ENCODE measurements around the gene C12orf75.
A peak's percentile ranks its signal among the peaks of the same experiment; 100 is the strongest.
"Not testable (repeated sequence)": the region's sequence is repeated elsewhere in the genome, so short reads cannot be mapped to it uniquely, and the experiment has no call there.

The C12orf75 gene

GRCh38 chr12:105403095-105403494 lies 72.6 kb downstream of the C12orf75 start:
- no peak for DNase-seq (ENCODE audit: low spot score)
- H3K27ac ChIP-seq: no peak overlapping the region
- TF ChIP-seq CTCF (conservative IDR thresholded peaks at IDR 0.05; ENCODE audit: low read depth): no peak
- CTCF ChIA-PET: interaction anchor here (0.6 kb wide), 2 partner anchors 116 to 1374 kb away, joined by 3 to 5 read pairs; no protein-coding TSS in a partner anchor
- POLR2A ChIA-PET (ENCODE audit: low non-redundant PET): no interaction called here

GRCh38 chr12:105404134-105404533 lies 73.6 kb downstream of the C12orf75 start:
- POLR2A ChIA-PET (ENCODE audit: low non-redundant PET); H3K27ac ChIP-seq; CTCF ChIA-PET; DNase-seq (ENCODE audit: low spot score): not testable (repeated sequence)

GRCh38 chr12:105406497-105406896 lies 76.0 kb downstream of the C12orf75 start:
- H3K27ac ChIP-seq: no peak overlapping the region
- DNase-seq (ENCODE audit: low spot score): no peak
- ChIA-PET POLR2A (ENCODE audit: low non-redundant PET) (no interaction called here), CTCF (no interaction called here)
- no peak for TF ChIP-seq CTCF (conservative IDR thresholded peaks at IDR 0.05; ENCODE audit: low read depth)

GRCh38 chr12:105409279-105409678 lies 78.8 kb downstream of the C12orf75 start:
- DNase-seq (ENCODE audit: low spot score): no peak
- POLR2A ChIA-PET (ENCODE audit: low non-redundant PET): no interaction called here
- CTCF ChIA-PET: interaction anchor here (0.6 to 1.7 kb wide), 2 partner anchors 11 to 317 kb away, joined by 3 to 4 read pairs; no protein-coding TSS in a partner anchor

GRCh38 chr12:105409801-105410471 lies 79.4 kb downstream of the C12orf75 start:
- ChIA-PET CTCF (interaction anchor here (0.6 kb wide), 1 partner anchor 316 kb away, joined by 3 read pairs; no protein-coding TSS in a partner anchor), POLR2A (ENCODE audit: low non-redundant PET) (no interaction called here)
- H3K27ac ChIP-seq: peak overlapping the region; percentile 14; the same call in 1 of the 2 replicates
- DNase-seq (ENCODE audit: low spot score): no peak
- no peak for TF ChIP-seq CTCF (conservative IDR thresholded peaks at IDR 0.05; ENCODE audit: low read depth)

More at GRCh38 chr12:105409279-105409678, 78.8 kb downstream of the C12orf75 start:
- TF ChIP-seq CTCF (conservative IDR thresholded peaks at IDR 0.05; ENCODE audit: low read depth): no peak
- no peak overlapping the region for H3K27ac ChIP-seq

GRCh38 chr12:105413911-105414487 lies 83.5 kb downstream of the C12orf75 start:
- POLR2A ChIA-PET (ENCODE audit: low non-redundant PET): no interaction called here
- no peak overlapping the region for H3K27ac ChIP-seq
- TF ChIP-seq CTCF (conservative IDR thresholded peaks at IDR 0.05; ENCODE audit: low read depth): no peak
- CTCF ChIA-PET: no interaction called here
- no peak for DNase-seq (ENCODE audit: low spot score)

- no peak for TF ChIP-seq CTCF (conservative IDR thresholded peaks at IDR 0.05; ENCODE audit: low read depth)
- no peak for DNase-seq (ENCODE audit: low spot score)
- no peak overlapping the region for H3K27ac ChIP-seq
- CTCF ChIA-PET: interaction anchor here (0.6 to 1.7 kb wide), 6 partner anchors 19 to 806 kb away, joined by 3 to 7 read pairs (median 4); no protein-coding TSS in a partner anchor
- POLR2A ChIA-PET (ENCODE audit: low non-redundant PET): no interaction called here
Observed at GRCh38 chr12:105417732-105418131, 87.2 kb downstream of the C12orf75 start.
